BLaER1 (cell line): Measurements from ENCODE around the gene SZT2.
"Not testable (repeated sequence)": the region's sequence is repeated elsewhere in the genome, so short reads cannot be mapped to it uniquely, and the experiment has no call there.

ENCODE experiments used
- H3K27ac ChIP-seq: shearing (Covaris generic); formaldehyde crosslinking; 2 replicates; pipeline ENCODE4 v1.8.1; 2022
- H3K27me3 ChIP-seq: shearing (Covaris generic); formaldehyde crosslinking; 2 replicates; pipeline ENCODE4 v1.8.1; 2022
- H3K36me3 ChIP-seq: shearing (Covaris generic); formaldehyde crosslinking; 2 replicates; pipeline ENCODE4 v1.8.1; 2022
- H3K4me1 ChIP-seq: shearing (Covaris generic); formaldehyde crosslinking; 2 replicates; pipeline ENCODE4 v1.8.1; 2022
- H3K4me2 ChIP-seq: shearing (Covaris generic); formaldehyde crosslinking; 2 replicates; pipeline ENCODE4 v1.8.1; 2022
- H3K4me3 ChIP-seq: shearing (Covaris generic); formaldehyde crosslinking; 2 replicates; pipeline ENCODE4 v1.8.1; 2022
- H3K9ac ChIP-seq: shearing (Covaris generic); formaldehyde crosslinking; 2 replicates; pipeline ENCODE4 v1.8.1; 2022
- H3K9me3 ChIP-seq: shearing (Covaris generic); formaldehyde crosslinking; 2 replicates; pipeline ENCODE4 v1.8.1; 2022
- H4K20me1 ChIP-seq: shearing (Covaris generic); formaldehyde crosslinking; 2 replicates; pipeline ENCODE4 v1.8.1; 2022
- Cebpa-rat ChIP-seq: shearing (Covaris generic); IDR thresholded peaks from 2 replicates; pipeline ENCODE4 v1.8.1; 2022

Gene SZT2

GRCh38 chr1:43481491-43481890 lies 91.8 kb downstream of the SZT2 start:
- Histone ChIP-seq H3K36me3 (no peaks in the 10 kb centered on the region), H3K4me3 (no peak overlapping the region), H4K20me1 (no peaks in the 10 kb centered on the region), H3K27me3 (no peaks in the 10 kb centered on the region), H3K9me3 (no peaks in the 10 kb centered on the region), H3K4me2 (no peak overlapping the region), H3K9ac (no peak overlapping the region), H3K4me1 (no peaks in the 10 kb centered on the region; the same call in 1 of the 2 replicates), H3K27ac (no peak overlapping the region)
- no peak for TF ChIP-seq Cebpa-rat

DNA sequence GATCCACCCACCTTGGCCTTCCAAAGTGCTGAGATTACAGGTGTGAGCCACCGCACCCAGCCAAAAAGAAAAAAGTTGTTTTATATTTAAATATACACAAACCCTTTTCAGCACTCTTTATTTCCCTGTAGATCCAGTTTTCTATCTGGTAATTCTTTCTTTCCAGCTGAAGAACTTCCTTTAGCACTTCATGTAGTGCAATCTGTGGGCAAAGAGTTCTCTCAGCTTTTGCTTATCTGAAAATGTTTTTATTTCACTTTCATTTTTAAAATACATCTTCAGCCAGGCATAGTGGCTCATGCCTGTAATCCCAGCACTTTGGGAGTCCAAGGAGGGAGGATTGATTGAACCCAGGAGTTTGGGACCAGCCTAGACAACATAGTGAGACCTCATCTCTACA lies 92.5 kb downstream of the SZT2 start:
- no peak overlapping the region for H3K4me3 ChIP-seq
- H3K27me3 ChIP-seq, result no peaks in the 10 kb centered on the region
- H3K27ac ChIP-seq, result no peak overlapping the region
- H4K20me1 ChIP-seq, result no peaks in the 10 kb centered on the region
- no peaks in the 10 kb centered on the region for H3K36me3 ChIP-seq
- H3K9ac ChIP-seq, result no peak overlapping the region
- TF ChIP-seq Cebpa-rat, result no peak
- no peaks in the 10 kb centered on the region; the same call in 1 of the 2 replicates for H3K4me1 ChIP-seq
- H3K4me2 ChIP-seq, result no peak overlapping the region
- H3K9me3 ChIP-seq, result peaks cover 5% of the 10 kb centered on the region; the same call in 1 of the 2 replicates

DNA sequence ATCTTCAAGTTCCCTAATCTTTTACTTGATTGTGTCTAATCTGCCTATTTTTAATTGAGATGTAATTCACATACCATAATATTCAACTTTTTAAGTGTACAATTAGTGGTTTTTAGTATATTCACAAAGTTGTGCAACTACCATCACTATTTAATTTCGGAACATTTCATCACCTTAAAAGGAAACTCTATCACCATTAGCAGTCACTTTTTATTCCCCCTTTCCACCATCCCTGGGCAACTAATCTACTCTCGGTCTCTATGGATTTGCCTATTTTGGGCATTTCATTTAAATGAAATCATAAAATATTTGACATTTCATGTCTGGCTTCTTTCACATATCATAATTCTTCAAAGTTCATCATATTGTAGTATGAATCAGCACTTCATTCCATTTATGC lies 94.7 kb downstream of the SZT2 start:
- H3K4me3 ChIP-seq, result no peak overlapping the region
- no peak overlapping the region for H3K9ac ChIP-seq
- H3K4me2 ChIP-seq, result no peak overlapping the region
- no peaks in the 10 kb centered on the region for H3K36me3 ChIP-seq
- no peaks in the 10 kb centered on the region; the same call in 1 of the 2 replicates for H3K4me1 ChIP-seq
- H3K27ac ChIP-seq, result no peak overlapping the region
- peaks cover 22% of the 10 kb centered on the region for H3K9me3 ChIP-seq
- no peak for TF ChIP-seq Cebpa-rat
- no peaks in the 10 kb centered on the region for H4K20me1 ChIP-seq
- H3K27me3 ChIP-seq, result no peaks in the 10 kb centered on the region

- Histone ChIP-seq H3K4me1 (no peaks in the 10 kb centered on the region), H3K27ac (no peak overlapping the region), H3K4me2 (no peak overlapping the region), H4K20me1 (no peaks in the 10 kb centered on the region), H3K36me3 (no peaks in the 10 kb centered on the region), H3K9me3 (peaks cover 44% of the 10 kb centered on the region), H3K27me3 (no peaks in the 10 kb centered on the region), H3K9ac (no peak overlapping the region), H3K4me3 (no peak overlapping the region)
- TF ChIP-seq Cebpa-rat, result no peak
These were observed 98.5 kb downstream of the SZT2 start for GRCh38 chr1:43488165-43488564.

- TF ChIP-seq Cebpa-rat, result no peak
- no peak overlapping the region for H3K27ac ChIP-seq
These were observed 101.4 kb downstream of the SZT2 start for GRCh38 chr1:43491061-43491460.

GRCh38 chr1:43492826-43493225 lies 103.1 kb downstream of the SZT2 start:
- no peak for TF ChIP-seq Cebpa-rat
- H4K20me1 ChIP-seq, result no peaks in the 10 kb centered on the region
- no peak overlapping the region for H3K9ac ChIP-seq
- H3K4me1 ChIP-seq, result no peaks in the 10 kb centered on the region
- H3K4me2 ChIP-seq, result no peak overlapping the region
- H3K36me3 ChIP-seq, result no peaks in the 10 kb centered on the region
- H3K27ac ChIP-seq, result no peak overlapping the region
- no peaks in the 10 kb centered on the region for H3K27me3 ChIP-seq
- H3K9me3 ChIP-seq, result peaks cover 33% of the 10 kb centered on the region
- H3K4me3 ChIP-seq, result no peak overlapping the region

More at GRCh38 chr1:43491061-43491460, 101.4 kb downstream of the SZT2 start:
- Histone ChIP-seq H3K27me3 (no peaks in the 10 kb centered on the region), H3K4me2 (no peak overlapping the region), H3K9ac (no peak overlapping the region), H3K4me1 (no peaks in the 10 kb centered on the region), H3K36me3 (no peaks in the 10 kb centered on the region), H4K20me1 (no peaks in the 10 kb centered on the region), H3K4me3 (no peak overlapping the region), H3K9me3 (peaks cover 44% of the 10 kb centered on the region)

DNA sequence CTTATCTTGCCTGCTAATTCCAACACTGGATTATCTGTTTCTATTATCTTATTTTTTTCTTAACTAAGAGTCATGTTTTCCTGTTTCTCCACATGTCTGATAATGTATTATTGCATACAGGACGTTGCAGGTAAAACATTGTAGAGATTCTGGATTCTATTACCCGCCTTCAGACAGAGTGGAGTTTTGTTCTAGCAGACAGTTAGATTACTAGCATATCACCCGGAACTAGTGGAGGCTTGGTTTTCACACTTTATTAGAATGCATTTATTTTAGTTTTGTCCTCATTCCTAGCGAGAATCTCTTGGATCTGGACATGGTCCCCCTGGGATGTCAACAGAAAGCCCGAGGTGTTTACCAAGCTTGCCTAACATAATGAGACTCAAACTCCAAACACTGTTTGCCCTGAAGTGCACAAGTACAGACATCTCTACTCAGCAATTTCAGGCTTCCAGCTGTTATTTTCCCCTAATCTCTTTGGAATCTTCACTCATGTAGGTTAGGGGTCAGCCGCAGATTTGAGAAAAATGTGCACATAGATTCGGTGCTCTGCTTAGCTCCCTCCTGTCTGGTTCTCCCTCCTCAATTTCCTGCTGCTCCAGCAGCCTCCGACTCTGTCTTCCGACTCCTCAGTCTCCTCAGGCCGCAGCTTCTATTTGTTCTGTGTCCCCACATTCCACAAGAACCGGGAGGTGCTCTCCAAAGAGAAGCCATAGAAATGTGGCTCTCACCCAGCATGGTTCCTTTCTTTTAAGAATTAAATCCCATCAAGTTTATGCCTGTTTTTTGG lies 104.2 kb downstream of the SZT2 start:
- peaks cover 23% of the 10 kb centered on the region for H3K9me3 ChIP-seq
- no peaks in the 10 kb centered on the region for H3K36me3 ChIP-seq
- no peak overlapping the region for H3K4me3 ChIP-seq
- H3K4me2 ChIP-seq, result no peak overlapping the region
- no peak for TF ChIP-seq Cebpa-rat
- H4K20me1 ChIP-seq, result no peaks in the 10 kb centered on the region
- H3K27me3 ChIP-seq, result no peaks in the 10 kb centered on the region
- H3K9ac ChIP-seq, result no peak overlapping the region
- no peaks in the 10 kb centered on the region for H3K4me1 ChIP-seq
- H3K27ac ChIP-seq, result no peak overlapping the region

- Histone ChIP-seq H3K27ac (no peak overlapping the region), H3K27me3 (no peaks in the 10 kb centered on the region)
- no peak for TF ChIP-seq Cebpa-rat
These were observed 105.5 kb downstream of the SZT2 start for GRCh38 chr1:43495204-43495603.

GRCh38 chr1:43499898-43500297 lies 110.2 kb downstream of the SZT2 start:
- Histone ChIP-seq H3K4me3 (no peak overlapping the region), H3K36me3 (no peaks in the 10 kb centered on the region), H3K27ac (no peak overlapping the region), H4K20me1 (no peaks in the 10 kb centered on the region), H3K4me1 (no peaks in the 10 kb centered on the region), H3K9ac (no peak overlapping the region), H3K27me3 (no peaks in the 10 kb centered on the region), H3K9me3 (no peaks in the 10 kb centered on the region), H3K4me2 (no peak overlapping the region)
- no peak for TF ChIP-seq Cebpa-rat

More at GRCh38 chr1:43495204-43495603, 105.5 kb downstream of the SZT2 start:
- Histone ChIP-seq H3K36me3 (no peaks in the 10 kb centered on the region), H3K4me1 (no peaks in the 10 kb centered on the region), H3K9me3 (peaks cover 16% of the 10 kb centered on the region), H3K4me3 (no peak overlapping the region), H3K4me2 (no peak overlapping the region), H4K20me1 (no peaks in the 10 kb centered on the region), H3K9ac (no peak overlapping the region)

DNA sequence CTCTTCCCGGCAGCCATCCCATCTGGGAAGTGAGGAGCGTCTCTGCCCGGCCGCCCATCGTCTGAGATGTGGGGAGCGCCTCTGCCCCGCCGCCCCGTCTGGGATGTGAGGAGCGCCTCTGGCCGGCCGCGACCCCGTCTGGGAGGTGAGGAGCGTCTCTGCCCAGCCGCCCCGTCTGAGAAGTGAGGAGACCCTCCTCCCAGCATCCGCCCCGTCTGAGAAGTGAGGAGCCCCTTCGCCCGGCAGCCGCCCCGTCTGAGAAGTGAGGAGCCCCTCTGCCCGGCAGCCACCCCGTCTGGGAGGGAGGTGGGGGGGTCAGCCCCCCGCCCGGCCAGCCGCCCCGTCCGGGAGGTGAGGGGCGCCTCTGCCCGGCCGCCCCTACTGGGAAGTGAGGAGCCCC lies 112.1 kb downstream of the SZT2 start:
- H3K36me3 ChIP-seq, H3K27me3 ChIP-seq, H3K9me3 ChIP-seq, H3K27ac ChIP-seq, H3K4me2 ChIP-seq, H3K4me1 ChIP-seq, H3K9ac ChIP-seq, H4K20me1 ChIP-seq, H3K4me3 ChIP-seq: not testable (repeated sequence)
